DND-41 (cell line): ENCODE data around the gene XPR1.

Source experiments
- ATAC-seq: fragments of 200-7000 bp; cut with Tn5 transposase; 3 replicates; pipeline ENCODE4 v1.9.1; 2021; ENCODE audit warnings: low read depth; ENCODE audit not compliant: insufficient read depth
- DNase-seq: peaks from one replicate; pipeline ENCODE4 v3.0.0-alpha.2; 2020
- H2AFZ ChIP-seq: 2 replicates; pipeline ENCODE4 v1.6.0; 2012; ENCODE audit warnings: low read depth, low read length
- H3K27ac ChIP-seq: 2 replicates; pipeline ENCODE4 v1.5.1; 2012; ENCODE audit warnings: low read length, inconsistent platforms
- H3K27me3 ChIP-seq: fragments of 200-600 bp; sonication (generic); 2 replicates; pipeline ENCODE4 v1.6.0; 2012; ENCODE audit warnings: low read length, mild to moderate bottlenecking, inconsistent platforms; ENCODE audit not compliant: insufficient read depth, poor library complexity
- H3K36me3 ChIP-seq: 2 replicates; pipeline ENCODE4 v1.5.1; 2012; ENCODE audit warnings: low read length, inconsistent platforms; ENCODE audit not compliant: insufficient read depth
- H3K4me1 ChIP-seq: 2 replicates; pipeline ENCODE4 v1.5.1; 2012; ENCODE audit warnings: mild to moderate bottlenecking, low read length; ENCODE audit not compliant: insufficient read depth
- H3K4me2 ChIP-seq: 2 replicates; pipeline ENCODE4 v1.6.0; 2012; ENCODE audit warnings: mild to moderate bottlenecking, moderate library complexity, low read length, inconsistent platforms; ENCODE audit not compliant: insufficient read depth
- H3K4me3 ChIP-seq, 2 experiments: fragments of 200-600 bp in 1 of 2; shearing (Covaris generic) in 1 of 2; 2 replicates each; pipeline ENCODE4 v1.5.1; 2012 to 2016; ENCODE audit warnings: inconsistent platforms in 2 of 2, low read length in 2 of 2, mild to moderate bottlenecking in 2 of 2, low read depth in 1 of 2, moderate library complexity in 1 of 2
- H3K79me2 ChIP-seq: 2 replicates; pipeline ENCODE4 v1.6.0; 2012; ENCODE audit warnings: low read length, inconsistent platforms; ENCODE audit not compliant: insufficient read depth
- H3K9ac ChIP-seq: 2 replicates; pipeline ENCODE4 v1.6.0; 2012; ENCODE audit warnings: low read depth, mild to moderate bottlenecking, inconsistent platforms, low read length, moderate library complexity
- H3K9me3 ChIP-seq: 2 replicates; pipeline ENCODE4 v1.5.1; 2012; ENCODE audit warnings: low read length, moderate library complexity, mild to moderate bottlenecking, inconsistent platforms; ENCODE audit not compliant: insufficient read depth, severe bottlenecking
- H4K20me1 ChIP-seq: 2 replicates; pipeline ENCODE4 v1.6.0; 2012; ENCODE audit warnings: low read length; ENCODE audit not compliant: insufficient read depth
- CTCF ChIP-seq: IDR thresholded peaks from 2 replicates; pipeline ENCODE4 v1.5.1; 2012; ENCODE audit warnings: borderline replicate concordance, low read length, moderate library complexity, mild to moderate bottlenecking; ENCODE audit not compliant: poor library complexity, severe bottlenecking; ENCODE audit errors: extremely low read depth
- EZH2 ChIP-seq: IDR thresholded peaks from 3 replicates; pipeline ENCODE4 v1.6.1; 2012; ENCODE audit warnings: borderline replicate concordance, low read depth, mild to moderate bottlenecking, moderate library complexity, low read length, inconsistent platforms; ENCODE audit not compliant: severe bottlenecking

The XPR1 gene

GRCh38 chr1:180902541-180902940, 270.7 kb downstream of the XPR1 start:
- DNase-seq (no peak), ATAC-seq (no peak)
- Histone ChIP-seq H3K36me3 (no peaks in the 10 kb centered on the region), H3K4me3 (no peak overlapping the region), H3K9me3 (no peaks in the 10 kb centered on the region), H2AFZ (no peak overlapping the region), H3K4me2 (no peak overlapping the region), H3K79me2 (no peaks in the 10 kb centered on the region), H3K27ac (no peak overlapping the region), H3K4me1 (no peaks in the 10 kb centered on the region), H4K20me1 (no peaks in the 10 kb centered on the region), H3K27me3 (no peaks in the 10 kb centered on the region), H3K9ac (no peak overlapping the region)
- no peak for TF ChIP-seq EZH2
- TF ChIP-seq CTCF: no peak

GRCh38 chr1:180905927-180906326, 274.1 kb downstream of the XPR1 start:
- H3K4me1 ChIP-seq: no peaks in the 10 kb centered on the region
- ATAC-seq (no peak), DNase-seq (no peak)
- H3K4me3 ChIP-seq: no peak overlapping the region
- no peaks in the 10 kb centered on the region for H3K79me2 ChIP-seq
- H2AFZ ChIP-seq: no peak overlapping the region
- no peaks in the 10 kb centered on the region for H3K36me3 ChIP-seq
- no peak overlapping the region for H3K4me2 ChIP-seq
- no peaks in the 10 kb centered on the region for H3K27me3 ChIP-seq
- no peak overlapping the region for H3K9ac ChIP-seq
- H4K20me1 ChIP-seq: no peaks in the 10 kb centered on the region
- H3K27ac ChIP-seq: no peak overlapping the region
- TF ChIP-seq EZH2 (no peak), CTCF (no peak)
- H3K9me3 ChIP-seq: no peaks in the 10 kb centered on the region

- H3K9ac ChIP-seq: no peak overlapping the region
- peaks cover under 1% of the 10 kb centered on the region for H3K27me3 ChIP-seq
- no peak overlapping the region for H3K27ac ChIP-seq
- H4K20me1 ChIP-seq: no peaks in the 10 kb centered on the region
- no peak for ATAC-seq
- H3K36me3 ChIP-seq: no peaks in the 10 kb centered on the region
- no peak overlapping the region for H3K4me2 ChIP-seq
- no peaks in the 10 kb centered on the region for H3K4me1 ChIP-seq
- no peak overlapping the region for H2AFZ ChIP-seq
- DNase-seq: peak; percentile 2
- no peak for TF ChIP-seq EZH2
- no peak for TF ChIP-seq CTCF
- H3K4me3 ChIP-seq: no peak overlapping the region
- H3K79me2 ChIP-seq: no peaks in the 10 kb centered on the region
- no peaks in the 10 kb centered on the region for H3K9me3 ChIP-seq
Observed at GRCh38 chr1:180906511-180906910, 274.7 kb downstream of the XPR1 start.
